HG03378 (cell line): Measurements from ENCODE around the gene XPO1.
A peak's percentile ranks its signal among the peaks of the same experiment; 100 is the strongest.
"Not testable (repeated sequence)": the region's sequence is repeated elsewhere in the genome, so short reads cannot be mapped to it uniquely, and the experiment has no call there.

Experiments used
- ATAC-seq: cut with Tn5 transposase; IDR thresholded peaks from one replicate; pipeline ENCODE4 v1.9.1; 2021; ENCODE audit warnings: mild to moderate bottlenecking, moderate library complexity; ENCODE audit not compliant: unreplicated experiment

Gene XPO1

DNA sequence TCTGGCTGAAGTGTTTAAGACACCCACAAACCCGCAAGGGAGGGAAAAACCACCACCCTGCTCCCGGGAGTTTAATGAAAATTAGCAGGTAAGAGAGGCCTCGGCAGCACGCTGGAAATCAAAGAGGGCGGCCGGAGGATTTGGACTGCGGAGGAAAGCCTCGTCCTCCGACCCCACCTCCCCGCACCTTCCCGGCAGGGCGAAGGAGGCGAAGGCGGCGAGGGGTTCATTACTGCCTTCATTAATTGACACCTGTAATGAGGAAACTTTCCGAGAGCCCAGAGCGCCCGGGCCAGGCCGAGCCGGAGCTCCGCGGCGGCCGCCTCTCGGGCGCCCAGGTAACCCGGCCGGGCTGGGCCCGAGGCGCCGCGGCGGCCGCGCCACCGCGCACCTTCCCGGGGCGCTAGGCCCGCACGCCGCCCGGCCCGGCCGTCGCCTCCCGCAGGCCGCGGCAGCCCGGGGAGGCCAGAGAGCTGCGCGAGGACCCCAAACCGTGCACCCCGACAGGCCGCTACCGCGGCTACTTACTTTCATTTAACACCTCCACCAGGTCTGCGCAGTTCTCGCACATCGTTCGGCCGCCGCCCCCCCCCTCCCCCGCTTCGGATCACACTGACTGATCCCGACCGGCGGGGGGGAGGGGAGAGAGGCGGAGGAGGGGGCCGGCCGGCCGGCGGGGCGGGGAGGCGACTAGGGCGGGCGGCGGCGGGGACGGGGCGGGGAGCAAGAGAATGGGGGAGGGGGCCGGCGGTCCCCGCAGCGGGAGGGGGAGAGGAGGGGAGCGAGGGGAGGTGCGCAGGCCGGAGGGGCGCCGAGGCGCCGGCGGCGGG lies 67.8 kb downstream of the XPO1 start:
- no peak for ATAC-seq

DNA sequence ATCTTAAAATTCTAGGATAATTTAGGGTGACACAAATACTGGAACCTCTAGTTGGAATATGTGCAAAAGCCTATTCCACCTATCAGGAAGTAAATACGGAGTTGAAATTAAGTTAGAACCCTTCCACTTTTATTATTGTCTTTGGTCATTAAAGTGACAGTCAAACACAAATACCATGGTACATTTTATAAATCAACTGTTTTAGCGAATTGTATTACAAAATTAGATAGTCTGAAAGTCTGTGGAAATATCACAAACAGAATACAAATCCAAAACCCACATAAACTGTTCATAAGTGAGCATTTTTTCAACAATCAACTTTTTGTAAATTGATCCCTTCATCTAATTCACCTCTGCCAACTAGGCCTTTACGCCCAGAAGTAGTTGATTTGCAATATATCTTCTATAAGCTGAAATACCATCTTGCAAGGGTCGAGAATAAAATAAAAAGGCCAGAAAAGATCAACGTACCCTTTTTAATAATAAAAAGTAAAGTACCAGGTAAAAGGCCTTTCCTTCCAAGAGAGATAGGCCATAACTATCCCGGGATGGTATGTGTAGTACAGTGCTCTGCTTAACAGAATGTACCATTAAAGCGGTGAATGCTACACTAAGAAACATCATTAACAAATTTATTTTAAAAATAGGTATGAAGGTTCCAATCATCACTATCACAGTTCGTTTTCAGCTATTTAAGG lies 68.6 kb downstream of the XPO1 start:
- no peak for ATAC-seq

GRCh38 chr2:61468231-61468630 lies 69.9 kb downstream of the XPO1 start:
- ATAC-seq: not testable (repeated sequence)

DNA sequence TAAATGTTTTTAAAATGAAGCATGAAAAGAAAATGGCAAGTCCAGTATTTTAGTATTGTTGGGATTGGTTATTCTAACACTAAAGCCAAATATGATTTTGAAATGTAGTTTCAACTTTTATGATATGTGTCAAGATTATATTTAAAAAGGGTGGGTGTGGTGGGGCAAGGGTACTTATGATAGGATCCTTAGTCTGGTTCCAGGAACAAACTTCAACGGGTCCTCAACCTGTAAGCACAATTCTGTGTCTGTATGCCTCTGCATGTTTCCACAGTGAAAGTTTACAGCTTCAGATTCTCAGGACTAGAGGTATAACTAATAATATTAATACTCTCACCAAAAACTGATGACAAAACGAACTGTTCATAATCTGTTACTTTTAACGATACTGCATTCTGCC lies 73.1 kb downstream of the XPO1 start:
- no peak for ATAC-seq

- peak; percentile 19 for ATAC-seq
Observed at GRCh38 chr2:61463769-61464475, 74.2 kb downstream of the XPO1 start.

DNA sequence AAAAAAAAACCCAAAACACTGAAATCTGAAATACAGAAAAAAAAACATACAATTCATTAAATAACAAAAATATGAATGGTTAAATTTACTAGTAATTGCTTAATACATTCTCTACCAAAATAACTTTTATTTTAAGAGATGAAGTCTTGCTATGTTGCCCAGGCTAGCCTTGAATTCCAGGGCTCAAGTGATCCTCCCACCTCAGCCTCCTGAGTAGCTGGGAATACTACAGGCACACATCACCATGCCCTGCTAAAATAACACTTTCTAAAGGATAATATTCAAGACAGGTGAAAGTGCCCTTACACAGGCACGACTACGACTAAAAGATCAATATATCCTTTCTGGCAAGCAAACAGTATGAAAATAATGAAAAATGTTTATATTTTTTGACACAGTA lies 76.8 kb downstream of the XPO1 start:
- no peak for ATAC-seq

DNA sequence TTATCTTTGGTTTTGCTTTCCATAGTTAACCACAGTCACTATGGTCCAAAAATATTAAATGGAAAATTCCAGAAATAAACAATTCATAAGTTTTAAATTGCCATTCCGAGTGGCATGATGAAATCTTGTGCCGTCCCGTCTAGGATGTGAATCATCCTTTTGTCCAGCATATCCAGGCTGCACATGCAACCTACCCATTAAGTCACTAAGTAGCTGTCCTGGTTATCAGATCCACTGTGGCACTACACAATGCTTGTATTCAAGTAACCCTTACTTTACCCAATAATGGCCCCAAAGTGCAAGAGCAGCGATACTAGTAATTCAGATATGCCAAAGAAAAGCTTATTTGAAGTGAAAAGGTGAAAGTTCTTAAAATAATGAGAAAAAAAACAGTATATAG lies 78.0 kb downstream of the XPO1 start:
- no peak for ATAC-seq

GRCh38 chr2:61456746-61457420 lies 81.3 kb downstream of the XPO1 start:
- no peak for ATAC-seq

DNA sequence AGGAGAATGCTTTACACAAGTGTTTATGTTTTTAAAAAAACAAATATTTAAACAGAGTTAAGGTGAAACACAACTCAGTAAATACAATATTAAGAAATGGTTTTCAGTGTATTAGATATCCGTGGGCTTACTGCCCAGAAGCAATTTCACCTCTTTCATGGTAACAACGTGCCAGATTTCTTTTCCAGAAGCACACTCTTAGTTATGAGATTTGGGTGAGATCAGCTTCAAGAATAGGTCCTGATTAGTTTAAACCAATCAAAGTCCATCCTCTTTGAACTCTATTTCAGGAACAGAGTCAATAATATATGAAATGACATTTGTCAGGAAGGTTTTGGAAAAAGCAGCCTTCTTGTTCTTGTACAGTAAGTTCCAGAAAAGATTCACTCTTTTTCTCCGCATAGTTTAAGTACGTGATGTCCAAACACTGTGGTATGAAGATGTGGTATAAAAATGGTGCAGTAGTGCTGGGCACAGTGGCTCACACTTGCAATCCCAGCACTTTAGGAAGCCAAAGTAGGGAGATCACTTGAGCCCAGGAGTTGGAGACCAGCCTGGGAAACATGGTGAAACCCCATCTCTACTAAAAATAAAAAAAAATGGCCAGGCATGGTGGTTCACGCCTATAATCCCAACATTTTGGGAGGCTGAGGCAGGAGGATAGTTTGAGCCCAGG lies 81.9 kb downstream of the XPO1 start:
- ATAC-seq: no peak

- not testable (repeated sequence) for ATAC-seq
Observed at GRCh38 chr2:61454972-61455371, 83.2 kb downstream of the XPO1 start.

DNA sequence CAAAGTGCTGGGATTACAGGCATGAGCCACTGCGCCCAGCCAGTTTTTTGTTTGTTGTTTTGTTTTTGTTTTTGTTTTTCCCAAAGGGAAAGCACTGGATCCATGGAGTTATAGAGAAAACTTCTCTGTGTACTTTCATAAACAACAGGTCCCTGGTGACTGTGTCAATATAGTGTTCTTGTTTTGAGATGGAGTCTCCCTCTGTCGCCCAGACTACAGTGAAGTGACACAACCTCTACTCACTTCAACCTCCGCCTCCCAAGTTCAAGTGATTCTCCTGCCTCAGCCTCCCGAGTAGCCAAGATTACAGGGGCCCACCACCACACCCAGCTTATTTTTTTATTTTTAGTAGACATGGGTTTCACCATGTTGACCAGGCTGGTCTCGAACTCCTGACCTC lies 83.8 kb downstream of the XPO1 start:
- no peak for ATAC-seq

GRCh38 chr2:61452392-61452791 lies 85.8 kb downstream of the XPO1 start:
- ATAC-seq: no peak

- ATAC-seq: no peak
Observed at GRCh38 chr2:61451178-61451577, 87.0 kb downstream of the XPO1 start.

DNA sequence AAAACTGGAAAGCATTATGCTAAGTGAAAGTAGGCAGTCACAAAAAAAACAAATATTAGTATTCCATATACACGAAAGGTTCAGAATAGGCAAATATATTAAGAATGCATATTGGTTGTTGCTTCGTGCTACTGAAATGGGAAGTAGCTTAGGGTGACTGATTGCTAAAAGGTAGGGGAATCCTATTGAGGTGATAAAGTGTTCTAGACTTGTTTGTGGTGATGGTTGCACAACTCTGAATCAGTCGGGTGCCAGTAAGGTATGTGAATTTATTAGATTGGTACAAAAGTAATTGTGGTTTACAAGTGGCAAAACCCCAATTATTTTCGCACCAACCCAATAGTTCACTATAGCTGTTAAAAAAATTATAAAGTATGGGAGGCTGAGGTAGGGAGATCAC lies 88.0 kb downstream of the XPO1 start:
- no peak for ATAC-seq

GRCh38 chr2:61448229-61448628 lies 89.9 kb downstream of the XPO1 start:
- no peak for ATAC-seq

DNA sequence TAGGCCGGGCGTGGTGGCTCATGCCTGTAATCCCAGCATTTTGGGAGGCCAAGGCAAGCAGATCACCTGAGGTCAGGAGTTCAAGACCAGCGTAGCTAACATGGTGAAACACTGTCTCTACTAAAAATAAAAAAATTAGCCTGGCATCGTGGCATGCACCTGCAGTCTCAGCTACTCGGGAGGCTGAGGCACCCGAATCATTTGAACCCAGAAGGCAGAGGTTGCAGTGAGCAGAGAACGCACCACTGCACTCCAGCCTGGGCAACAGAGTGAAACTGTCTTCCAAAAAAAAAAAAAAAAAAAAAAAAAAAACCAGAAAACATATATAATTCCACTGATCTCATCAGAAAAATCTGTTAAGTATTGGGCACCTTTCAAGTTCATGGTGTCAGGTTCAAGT lies 91.2 kb downstream of the XPO1 start:
- not testable (repeated sequence) for ATAC-seq

GRCh38 chr2:61443342-61444041 lies 94.7 kb downstream of the XPO1 start:
- peak; percentile 95 for ATAC-seq

DNA sequence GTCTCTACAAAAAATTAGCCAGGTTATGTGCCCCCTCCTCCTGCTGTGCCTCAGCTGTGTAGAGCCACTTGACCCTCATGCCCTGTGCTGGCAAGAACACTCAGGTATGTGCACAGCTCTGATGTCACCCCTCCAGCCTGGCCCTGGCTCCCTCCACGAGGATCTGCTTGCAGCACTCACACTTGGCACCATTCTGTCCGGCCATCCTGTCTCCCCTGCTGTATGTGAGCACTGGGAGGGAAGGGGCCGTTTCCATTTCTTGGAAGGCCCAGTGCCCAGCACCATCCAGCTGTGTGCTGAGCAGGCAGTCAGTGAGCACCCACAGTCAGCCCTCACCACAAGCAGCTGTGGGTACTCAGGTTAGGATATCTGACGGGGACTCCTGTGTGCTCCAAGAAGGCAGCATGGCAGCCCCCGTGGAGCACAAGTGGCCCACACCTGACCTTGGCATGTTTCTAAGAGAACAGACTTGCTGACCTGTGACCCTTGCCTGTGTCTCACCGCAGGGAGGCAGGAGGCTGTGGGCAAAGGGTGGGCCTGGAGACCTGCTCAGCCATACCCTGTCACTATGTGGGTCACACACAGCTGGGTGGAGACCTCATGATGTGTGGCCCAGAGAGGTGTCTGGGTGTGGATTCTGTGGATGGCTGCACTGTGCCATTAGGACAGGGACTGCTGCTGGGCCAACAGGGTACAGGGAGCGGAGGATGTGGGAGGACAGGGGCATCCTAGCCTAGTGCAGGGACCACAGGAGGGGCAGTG lies 98.7 kb downstream of the XPO1 start:
- no peak for ATAC-seq

GRCh38 chr2:61438670-61439069 lies 99.5 kb downstream of the XPO1 start:
- ATAC-seq: no peak
